Vagina (tissue), 2 donors: ENCODE results near the gene MAGOH.

Experiments used
- CTCF ChIP-seq, 3 experiments: fragments of 450-650 bp in 2 of 3; fragments of 200-600 bp in 1 of 3; sonication (generic) in 1 of 3; IDR thresholded peaks; one replicate each; pipeline ENCODE4 v1.5.1; 2017 to 2019; ENCODE audit warnings: antibody characterized with exemption in 3 of 3, mild to moderate bottlenecking in 2 of 3, moderate library complexity in 2 of 3
- POLR2A ChIP-seq, 2 donors: fragments of 450-650 bp; IDR thresholded peaks; one replicate each; pipeline ENCODE4 v1.6.1; 2017; ENCODE audit warnings: antibody characterized with exemption in 2 of 2, mild to moderate bottlenecking in 2 of 2, moderate library complexity in 2 of 2

- TF ChIP-seq CTCF (IDR thresholded peaks at IDR 0.05) (no peak), POLR2A (IDR thresholded peaks at IDR 0.05) (no peak)
Measured at GRCh38 chr1:53270873-53271272, 32.6 kb upstream of the MAGOH start.
